Measurements from ENCODE around the gene TBK1.
"Not testable (repeated sequence)": the region's sequence is repeated elsewhere in the genome, so short reads cannot be mapped to it uniquely, and the experiment has no call there.

The TBK1 gene

GRCh38 chr12:64506955-64507354, 55.0 kb downstream of the TBK1 start:
- DNase-seq (ENCODE audit: insufficient read length) (no peak), FAIRE-seq (no peak)
- TF ChIP-seq POLR2AphosphoS5 (IDR thresholded peaks at IDR 0.05; ENCODE audit: low read depth, low read length) (no peak), TAF1 (IDR thresholded peaks at IDR 0.05; ENCODE audit: borderline replicate concordance, low read depth, low read length) (no peak), POLR2A (IDR thresholded peaks at IDR 0.05; ENCODE audit: low read depth, low read length) (no peak)

- TF ChIP-seq TAF1 (IDR thresholded peaks at IDR 0.05; ENCODE audit: borderline replicate concordance, low read depth, low read length) (no peak), POLR2A (IDR thresholded peaks at IDR 0.05; ENCODE audit: low read depth, low read length) (no peak), POLR2AphosphoS5 (IDR thresholded peaks at IDR 0.05; ENCODE audit: low read depth, low read length) (no peak)
- FAIRE-seq = no peak
- DNase-seq (ENCODE audit: insufficient read length) = no peak
Observed at GRCh38 chr12:64510667-64511066, 58.7 kb downstream of the TBK1 start.

GRCh38 chr12:64518396-64518795, 66.5 kb downstream of the TBK1 start:
- DNase-seq (ENCODE audit: insufficient read length) = no peak
- TF ChIP-seq TAF1 (IDR thresholded peaks at IDR 0.05; ENCODE audit: borderline replicate concordance, low read depth, low read length) (no peak), POLR2AphosphoS5 (IDR thresholded peaks at IDR 0.05; ENCODE audit: low read depth, low read length) (no peak), POLR2A (IDR thresholded peaks at IDR 0.05; ENCODE audit: low read depth, low read length) (no peak)
- FAIRE-seq = no peak

GRCh38 chr12:64521833-64522232, 69.9 kb downstream of the TBK1 start:
- TF ChIP-seq POLR2A (IDR thresholded peaks at IDR 0.05; ENCODE audit: low read depth, low read length) = no peak
- no peak for TF ChIP-seq TAF1 (IDR thresholded peaks at IDR 0.05; ENCODE audit: borderline replicate concordance, low read depth, low read length)
- TF ChIP-seq POLR2AphosphoS5 (IDR thresholded peaks at IDR 0.05; ENCODE audit: low read depth, low read length) = no peak
- no peak for DNase-seq (ENCODE audit: insufficient read length)
- no peak for FAIRE-seq

GRCh38 chr12:64522316-64522715, 70.4 kb downstream of the TBK1 start:
- no peak for TF ChIP-seq TAF1 (IDR thresholded peaks at IDR 0.05; ENCODE audit: borderline replicate concordance, low read depth, low read length)
- no peak for TF ChIP-seq POLR2AphosphoS5 (IDR thresholded peaks at IDR 0.05; ENCODE audit: low read depth, low read length)
- TF ChIP-seq POLR2A (IDR thresholded peaks at IDR 0.05; ENCODE audit: low read depth, low read length) = no peak
- FAIRE-seq = no peak
- DNase-seq (ENCODE audit: insufficient read length) = no peak

GRCh38 chr12:64522807-64523206, 70.9 kb downstream of the TBK1 start:
- FAIRE-seq = no peak
- no peak for DNase-seq (ENCODE audit: insufficient read length)
- TF ChIP-seq POLR2AphosphoS5 (IDR thresholded peaks at IDR 0.05; ENCODE audit: low read depth, low read length) (no peak), TAF1 (IDR thresholded peaks at IDR 0.05; ENCODE audit: borderline replicate concordance, low read depth, low read length) (no peak), POLR2A (IDR thresholded peaks at IDR 0.05; ENCODE audit: low read depth, low read length) (no peak)

GRCh38 chr12:64523565-64524444, 71.9 kb downstream of the TBK1 start:
- not testable (repeated sequence) for DNase-seq (ENCODE audit: insufficient read length); FAIRE-seq

- TF ChIP-seq POLR2AphosphoS5 (IDR thresholded peaks at IDR 0.05; ENCODE audit: low read depth, low read length) = no peak
- TF ChIP-seq TAF1 (IDR thresholded peaks at IDR 0.05; ENCODE audit: borderline replicate concordance, low read depth, low read length) = no peak
- TF ChIP-seq POLR2A (IDR thresholded peaks at IDR 0.05; ENCODE audit: low read depth, low read length) = no peak
- no peak for FAIRE-seq
Observed at GRCh38 chr12:64525461-64526160, 73.7 kb downstream of the TBK1 start.

GRCh38 chr12:64526859-64527258, 74.9 kb downstream of the TBK1 start:
- TF ChIP-seq TAF1 (IDR thresholded peaks at IDR 0.05; ENCODE audit: borderline replicate concordance, low read depth, low read length) = no peak
- no peak for TF ChIP-seq POLR2A (IDR thresholded peaks at IDR 0.05; ENCODE audit: low read depth, low read length)
- TF ChIP-seq POLR2AphosphoS5 (IDR thresholded peaks at IDR 0.05; ENCODE audit: low read depth, low read length) = no peak
- DNase-seq (ENCODE audit: insufficient read length) (no peak), FAIRE-seq (no peak)

More at GRCh38 chr12:64525461-64526160, 73.7 kb downstream of the TBK1 start:
- no peak for DNase-seq (ENCODE audit: insufficient read length)

- FAIRE-seq (no peak), DNase-seq (ENCODE audit: insufficient read length) (no peak)
- no peak for TF ChIP-seq POLR2AphosphoS5 (IDR thresholded peaks at IDR 0.05; ENCODE audit: low read depth, low read length)
- TF ChIP-seq TAF1 (IDR thresholded peaks at IDR 0.05; ENCODE audit: borderline replicate concordance, low read depth, low read length) = no peak
- no peak for TF ChIP-seq POLR2A (IDR thresholded peaks at IDR 0.05; ENCODE audit: low read depth, low read length)
Observed at GRCh38 chr12:64528616-64529015, 76.7 kb downstream of the TBK1 start.

- DNase-seq (ENCODE audit: insufficient read length) = no peak
- FAIRE-seq = no peak
- TF ChIP-seq POLR2A (IDR thresholded peaks at IDR 0.05; ENCODE audit: low read depth, low read length) = no peak
- no peak for TF ChIP-seq POLR2AphosphoS5 (IDR thresholded peaks at IDR 0.05; ENCODE audit: low read depth, low read length)
- TF ChIP-seq TAF1 (IDR thresholded peaks at IDR 0.05; ENCODE audit: borderline replicate concordance, low read depth, low read length) = no peak
Observed at GRCh38 chr12:64530566-64530965, 78.6 kb downstream of the TBK1 start.

All from GM12892 (cell line).